Measurements from ENCODE around the gene TNNT2. TPM values are rescaled to one million over a fixed set of nuclear protein-coding genes. Genes with fewer than 3 reads are reported as not detected.

TNNT2 gene
- total and polyA plus RNA-seq, 4 donors = 0.17 to 0.28 (median 0.25) TPM; not detected in 1

DNA sequence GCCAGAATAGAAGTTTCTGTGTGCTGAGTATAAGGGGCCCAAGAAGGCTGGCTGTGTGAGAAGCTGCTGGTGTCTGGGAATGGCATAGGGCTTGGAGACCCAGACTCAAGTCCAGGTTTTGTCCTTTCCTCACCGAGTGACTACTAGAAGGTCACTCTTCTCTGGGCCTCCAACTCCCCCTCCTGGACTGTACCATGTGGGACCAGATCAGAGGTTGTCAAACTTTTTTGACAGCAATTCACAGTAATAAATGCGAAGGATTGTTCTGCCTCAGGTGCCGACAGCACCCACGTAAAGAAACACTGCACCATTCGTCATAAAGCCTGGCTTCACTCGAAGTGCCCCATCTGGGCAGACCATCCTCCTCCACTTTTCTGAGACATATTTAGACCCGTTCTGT is 65.2 kb downstream of the TNNT2 start:
- Histone ChIP-seq H3K4me3 (ENCODE audit: low read depth in 1 of 3, low read length in 3 of 3) (no peak overlapping the region), H3K27me3 (ENCODE audit: control insufficient read depth in 4 of 4, insufficient read depth in 4 of 4, low read length in 3 of 4) (no peaks in the 10 kb centered on the region), H3K4me1 (ENCODE audit: control insufficient read depth in 4 of 4, insufficient read depth in 4 of 4, low read length in 3 of 4) (peaks cover 0 to 10% (median 5%) of the 10 kb centered on the region in 4 donors), H3K9ac (ENCODE audit: low read depth in 1 of 2, low read length in 2 of 2) (no peak overlapping the region), H3K9me3 (ENCODE audit: control insufficient read depth in 4 of 4, low read length in 3 of 4) (no peaks in the 10 kb centered on the region), H3K27ac (ENCODE audit: low read depth in 1 of 2, low read length in 2 of 2) (no peak overlapping the region), H3K36me3 (ENCODE audit: control insufficient read depth in 4 of 4, insufficient read depth in 3 of 4, low read depth in 1 of 4, low read length in 3 of 4) (no peaks in the 10 kb centered on the region)
- no peak for DNase-seq (ENCODE audit: low spot score)
- WGBS = 93% methylated on average over 7 of the region's 7 CpGs
- no peak for TF ChIP-seq RAD21 (IDR thresholded peaks at IDR 0.05)
- no peak for TF ChIP-seq NR2F2 (IDR thresholded peaks at IDR 0.05)
- TF ChIP-seq GABPA (IDR thresholded peaks at IDR 0.05 in 1 of 2, conservative IDR thresholded peaks at IDR 0.05 in 1 of 2) = no peak
- no peak for TF ChIP-seq SP1 (IDR thresholded peaks at IDR 0.05)

DNA sequence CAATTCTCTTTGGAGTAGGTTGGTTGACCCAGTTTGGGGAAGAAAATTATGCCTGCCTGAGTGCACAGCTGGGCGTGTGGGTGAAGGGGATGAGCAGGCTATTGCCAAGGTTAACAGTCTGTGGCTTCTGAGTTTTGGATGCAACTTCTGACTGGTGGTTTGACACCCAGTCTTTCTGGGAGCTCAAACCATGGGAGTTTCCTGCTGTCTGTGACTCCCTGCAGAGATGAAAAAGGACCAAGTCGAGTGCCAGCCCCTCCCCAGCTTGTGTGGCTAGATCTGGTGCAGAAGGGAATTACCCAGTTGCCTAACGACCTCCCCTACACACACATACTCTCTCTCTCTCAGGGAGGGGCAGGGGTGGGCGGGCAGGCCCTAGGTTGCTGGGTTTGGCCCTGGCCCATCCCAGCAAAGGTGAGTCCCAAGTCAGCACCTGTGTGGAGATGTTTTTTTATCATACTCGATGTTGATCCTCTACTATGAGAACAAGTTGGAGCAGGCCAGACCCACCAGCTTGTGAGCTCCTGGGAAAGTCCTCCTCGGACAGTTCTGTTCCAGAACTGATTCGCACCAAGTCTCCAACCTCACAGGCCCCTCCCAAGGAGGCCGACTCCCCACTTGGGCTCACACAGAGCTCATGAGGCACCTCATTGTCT is 66.0 kb downstream of the TNNT2 start:
- Histone ChIP-seq H3K36me3 (ENCODE audit: control insufficient read depth in 4 of 4, insufficient read depth in 3 of 4, low read depth in 1 of 4, low read length in 3 of 4) (no peaks in the 10 kb centered on the region), H3K9ac (ENCODE audit: low read depth in 1 of 2, low read length in 2 of 2) (no peak overlapping the region), H3K27ac (ENCODE audit: low read depth in 1 of 2, low read length in 2 of 2) (no peak overlapping the region), H3K4me3 (ENCODE audit: low read depth in 1 of 3, low read length in 3 of 3) (no peak overlapping the region), H3K9me3 (ENCODE audit: control insufficient read depth in 4 of 4, low read length in 3 of 4) (no peaks in the 10 kb centered on the region), H3K27me3 (ENCODE audit: control insufficient read depth in 4 of 4, insufficient read depth in 4 of 4, low read length in 3 of 4) (no peaks in the 10 kb centered on the region), H3K4me1 (ENCODE audit: control insufficient read depth in 4 of 4, insufficient read depth in 4 of 4, low read length in 3 of 4) (peaks cover 0 to 10% (median 5%) of the 10 kb centered on the region in 4 donors)
- DNase-seq (ENCODE audit: low spot score) = no peak
- TF ChIP-seq HNF4A (conservative IDR thresholded peaks at IDR 0.05) = no peak
- TF ChIP-seq FOXA1 (IDR thresholded peaks at IDR 0.05) = no peak
- TF ChIP-seq ZBTB33 (IDR thresholded peaks at IDR 0.05) = no peak
- 65% methylated on average over 8 of the region's 8 CpGs for WGBS

- Histone ChIP-seq H3K4me1 (ENCODE audit: control insufficient read depth in 4 of 4, insufficient read depth in 4 of 4, low read length in 3 of 4) (peaks cover 0 to 10% (median 5%) of the 10 kb centered on the region in 4 donors), H3K9ac (ENCODE audit: low read depth in 1 of 2, low read length in 2 of 2) (no peak overlapping the region), H3K27me3 (ENCODE audit: control insufficient read depth in 4 of 4, insufficient read depth in 4 of 4, low read length in 3 of 4) (no peaks in the 10 kb centered on the region), H3K36me3 (ENCODE audit: control insufficient read depth in 4 of 4, insufficient read depth in 3 of 4, low read depth in 1 of 4, low read length in 3 of 4) (no peaks in the 10 kb centered on the region), H3K27ac (ENCODE audit: low read depth in 1 of 2, low read length in 2 of 2) (no peak overlapping the region), H3K4me3 (ENCODE audit: low read depth in 1 of 3, low read length in 3 of 3) (no peak overlapping the region), H3K9me3 (ENCODE audit: control insufficient read depth in 4 of 4, low read length in 3 of 4) (no peaks in the 10 kb centered on the region)
- WGBS = 77% methylated on average over 4 of the region's 4 CpGs
- no peak for DNase-seq (ENCODE audit: low spot score)
- TF ChIP-seq RAD21 (IDR thresholded peaks at IDR 0.05) = no peak
- TF ChIP-seq JUND (IDR thresholded peaks at IDR 0.05) = no peak
- TF ChIP-seq EGR1 (IDR thresholded peaks at IDR 0.05; ENCODE audit: low read depth in 2 of 2) = no peak
- TF ChIP-seq REST (IDR thresholded peaks at IDR 0.05) = no peak
- no peak for TF ChIP-seq HNF4G (IDR thresholded peaks at IDR 0.05)
- TF ChIP-seq, protein P1, sequence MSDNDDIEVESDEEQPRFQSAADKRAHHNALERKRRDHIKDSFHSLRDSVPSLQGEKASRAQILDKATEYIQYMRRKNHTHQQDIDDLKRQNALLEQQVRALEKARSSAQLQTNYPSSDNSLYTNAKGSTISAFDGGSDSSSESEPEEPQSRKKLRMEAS (IDR thresholded peaks at IDR 0.05) = no peak
- no peak for TF ChIP-seq YY1 (IDR thresholded peaks at IDR 0.05)
- TF ChIP-seq FOXA2 (IDR thresholded peaks at IDR 0.05) = no peak
- TF ChIP-seq GABPA (IDR thresholded peaks at IDR 0.05 in 1 of 2, conservative IDR thresholded peaks at IDR 0.05 in 1 of 2) = no peak
- no peak for TF ChIP-seq NR2F2 (IDR thresholded peaks at IDR 0.05)
- no peak for TF ChIP-seq HNF4A (conservative IDR thresholded peaks at IDR 0.05)
- TF ChIP-seq CTCF (IDR thresholded peaks at IDR 0.05; ENCODE audit: low read depth, low read length, missing input control) = no peak
- TF ChIP-seq SP1 (IDR thresholded peaks at IDR 0.05) = no peak
- no peak for TF ChIP-seq FOXA1 (IDR thresholded peaks at IDR 0.05)
- no peak for TF ChIP-seq RXRA (IDR thresholded peaks at IDR 0.05)
- no peak for TF ChIP-seq ZBTB33 (IDR thresholded peaks at IDR 0.05)
- TF ChIP-seq ATF3 (IDR thresholded peaks at IDR 0.05) = no peak
- no peak for TF ChIP-seq TAF1 (conservative IDR thresholded peaks at IDR 0.05)
These were observed 66.5 kb downstream of the TNNT2 start for GRCh38 chr1:201310986-201311355.
